ENCODE results near the gene GPR37L1.

GPR37L1 gene

GRCh38 chr1:202124142-202124541 is 1.4 kb downstream of the GPR37L1 start:
- Histone ChIP-seq H3K36me3 (ENCODE audit: low read length) (no peaks in the 10 kb centered on the region), H3K27me3 (ENCODE audit: low read length) (no peaks in the 10 kb centered on the region), H2AFZ (ENCODE audit: low read depth, low read length, severe bottlenecking) (no peak overlapping the region), H3K79me2 (ENCODE audit: insufficient read depth, low read length) (no peaks in the 10 kb centered on the region), H3K4me2 (ENCODE audit: low read depth, low read length, poor library complexity, severe bottlenecking) (no peak overlapping the region), H3K9me2 (replicated peaks; ENCODE audit: insufficient read depth, low read length) (no peaks in the 10 kb centered on the region), H4K20me1 (ENCODE audit: low read depth, low read length) (no peaks in the 10 kb centered on the region), H3K4me3 (ENCODE audit: insufficient read depth, low read length, poor library complexity, severe bottlenecking) (no peak overlapping the region), H3K9me3 (ENCODE audit: insufficient read depth, low read length) (no peaks in the 10 kb centered on the region), H3F3A (ENCODE audit: insufficient read depth) (no peaks in the 10 kb centered on the region), H3K27ac (ENCODE audit: low read depth, low read length) (no peak overlapping the region), H3K9ac (ENCODE audit: low read length) (no peak overlapping the region)
- TF ChIP-seq EZH2phosphoT487 (conservative IDR thresholded peaks at IDR 0.05; ENCODE audit: low read length): no peak
- no peak for TF ChIP-seq CTCF (IDR thresholded peaks at IDR 0.05; ENCODE audit: insufficient read depth, low read length, poor library complexity, severe bottlenecking)

- Histone ChIP-seq H4K20me1 (ENCODE audit: low read depth, low read length) (no peaks in the 10 kb centered on the region), H3K4me3 (ENCODE audit: insufficient read depth, low read length, poor library complexity, severe bottlenecking) (no peak overlapping the region), H3F3A (ENCODE audit: insufficient read depth) (no peaks in the 10 kb centered on the region), H3K9me3 (ENCODE audit: insufficient read depth, low read length) (no peaks in the 10 kb centered on the region), H3K9me2 (replicated peaks; ENCODE audit: insufficient read depth, low read length) (no peaks in the 10 kb centered on the region), H3K36me3 (ENCODE audit: low read length) (no peaks in the 10 kb centered on the region), H3K27me3 (ENCODE audit: low read length) (no peaks in the 10 kb centered on the region), H3K27ac (ENCODE audit: low read depth, low read length) (no peak overlapping the region), H2AFZ (ENCODE audit: low read depth, low read length, severe bottlenecking) (no peak overlapping the region), H3K79me2 (ENCODE audit: insufficient read depth, low read length) (no peaks in the 10 kb centered on the region), H3K4me2 (ENCODE audit: low read depth, low read length, poor library complexity, severe bottlenecking) (no peak overlapping the region), H3K9ac (ENCODE audit: low read length) (no peak overlapping the region)
- TF ChIP-seq EZH2phosphoT487 (conservative IDR thresholded peaks at IDR 0.05; ENCODE audit: low read length) (no peak), CTCF (IDR thresholded peaks at IDR 0.05; ENCODE audit: insufficient read depth, low read length, poor library complexity, severe bottlenecking) (no peak)
Measured at GRCh38 chr1:202125611-202126010, 2.9 kb downstream of the GPR37L1 start.

- Histone ChIP-seq H3K9me3 (ENCODE audit: insufficient read depth, low read length) (no peaks in the 10 kb centered on the region), H3K4me3 (ENCODE audit: insufficient read depth, low read length, poor library complexity, severe bottlenecking) (no peak overlapping the region), H4K20me1 (ENCODE audit: low read depth, low read length) (no peaks in the 10 kb centered on the region), H3K4me2 (ENCODE audit: low read depth, low read length, poor library complexity, severe bottlenecking) (no peak overlapping the region), H3K9me2 (replicated peaks; ENCODE audit: insufficient read depth, low read length) (no peaks in the 10 kb centered on the region), H3K27ac (ENCODE audit: low read depth, low read length) (no peak overlapping the region), H3F3A (ENCODE audit: insufficient read depth) (no peaks in the 10 kb centered on the region), H3K9ac (ENCODE audit: low read length) (no peak overlapping the region), H3K79me2 (ENCODE audit: insufficient read depth, low read length) (no peaks in the 10 kb centered on the region), H3K36me3 (ENCODE audit: low read length) (no peaks in the 10 kb centered on the region), H3K27me3 (ENCODE audit: low read length) (no peaks in the 10 kb centered on the region), H2AFZ (ENCODE audit: low read depth, low read length, severe bottlenecking) (no peak overlapping the region)
- TF ChIP-seq CTCF (IDR thresholded peaks at IDR 0.05; ENCODE audit: insufficient read depth, low read length, poor library complexity, severe bottlenecking): no peak
- TF ChIP-seq EZH2phosphoT487 (conservative IDR thresholded peaks at IDR 0.05; ENCODE audit: low read length): no peak
Measured at GRCh38 chr1:202126426-202126825, 3.7 kb downstream of the GPR37L1 start.

Measured in SU-DHL-6 (cell line).